Measurements from ENCODE around the gene BRPF1.

The BRPF1 gene

GRCh38 chr3:9686703-9687102, 44.8 kb upstream of the BRPF1 start:
- no peak overlapping the region for H3K4me3 ChIP-seq (ENCODE audit: low read length)
- no peak for DNase-seq (ENCODE audit: low read depth)
- no peak for TF ChIP-seq CTCF (conservative IDR thresholded peaks at IDR 0.05; ENCODE audit: low read length)

- TF ChIP-seq CTCF (conservative IDR thresholded peaks at IDR 0.05; ENCODE audit: low read length) = no peak
- no peak for DNase-seq (ENCODE audit: low read depth)
- H3K4me3 ChIP-seq (ENCODE audit: low read length) = no peak overlapping the region
Measured at GRCh38 chr3:9687514-9687913, 44.0 kb upstream of the BRPF1 start.

GRCh38 chr3:9688961-9689360, 42.6 kb upstream of the BRPF1 start:
- no peak for TF ChIP-seq CTCF (conservative IDR thresholded peaks at IDR 0.05; ENCODE audit: low read length)
- no peak overlapping the region for H3K4me3 ChIP-seq (ENCODE audit: low read length)
- DNase-seq (ENCODE audit: low read depth) = no peak

GRCh38 chr3:9689757-9690156, 41.8 kb upstream of the BRPF1 start:
- no peak overlapping the region for H3K4me3 ChIP-seq (ENCODE audit: low read length)
- TF ChIP-seq CTCF (conservative IDR thresholded peaks at IDR 0.05; ENCODE audit: low read length) = no peak
- no peak for DNase-seq (ENCODE audit: low read depth)

GRCh38 chr3:9690451-9691450, 40.8 kb upstream of the BRPF1 start:
- TF ChIP-seq CTCF (conservative IDR thresholded peaks at IDR 0.05; ENCODE audit: low read length) = no peak
- DNase-seq (ENCODE audit: low read depth) = no peak
- no peak overlapping the region for H3K4me3 ChIP-seq (ENCODE audit: low read length)

- no peak for TF ChIP-seq CTCF (conservative IDR thresholded peaks at IDR 0.05; ENCODE audit: low read length)
- no peak overlapping the region for H3K4me3 ChIP-seq (ENCODE audit: low read length)
- no peak for DNase-seq (ENCODE audit: low read depth)
Measured at GRCh38 chr3:9691636-9692035, 39.9 kb upstream of the BRPF1 start.

- no peak for TF ChIP-seq CTCF (conservative IDR thresholded peaks at IDR 0.05; ENCODE audit: low read length)
- DNase-seq (ENCODE audit: low read depth) = no peak
- no peak overlapping the region for H3K4me3 ChIP-seq (ENCODE audit: low read length)
Measured at GRCh38 chr3:9692416-9692815, 39.1 kb upstream of the BRPF1 start.

Data from AG10803 (cell line).